GM21447 (cell line): ENCODE data around the gene NUDC.
A peak's percentile ranks its signal among the peaks of the same experiment; 100 is the strongest.
"Not testable (repeated sequence)": the region's sequence is repeated elsewhere in the genome, so short reads cannot be mapped to it uniquely, and the experiment has no call there.

Source experiments
- ATAC-seq: cut with Tn5 transposase; IDR thresholded peaks from one replicate; pipeline ENCODE4 v1.9.1; 2021; ENCODE audit not compliant: unreplicated experiment

Gene NUDC

GRCh38 chr1:26921540-26922430 lies at the start of gene NUDC:
Gene NUDC, plus strand, starts transcription at chr1:26921743. Its CDS starts 106 bp downstream, at chr1:26921849.
- ATAC-seq: peak; percentile 96

- not testable (repeated sequence) for ATAC-seq
Measured at GRCh38 chr1:26873097-26873496, 48.4 kb upstream of the NUDC start.

GRCh38 chr1:26874896-26875295 lies 46.6 kb upstream of the NUDC start:
- ATAC-seq: no peak

- ATAC-seq: no peak
Measured at GRCh38 chr1:26877326-26877725, 44.2 kb upstream of the NUDC start.

- ATAC-seq: no peak
Measured at GRCh38 chr1:26879793-26880192, 41.8 kb upstream of the NUDC start.

- ATAC-seq: not testable (repeated sequence)
Measured at GRCh38 chr1:26881611-26882010, 39.9 kb upstream of the NUDC start.

- ATAC-seq: no peak
Measured at GRCh38 chr1:26882696-26883463, 38.7 kb upstream of the NUDC start.

- no peak for ATAC-seq
Measured at GRCh38 chr1:26887125-26887524, 34.4 kb upstream of the NUDC start.

- ATAC-seq: no peak
Measured at GRCh38 chr1:26888231-26888630, 33.3 kb upstream of the NUDC start.

- peak; percentile 87 for ATAC-seq
Measured at GRCh38 chr1:26889551-26890466, 31.7 kb upstream of the NUDC start, which contains the start of gene GPN2. Gene GPN2, minus strand, starts transcription at chr1:26890283. Its CDS starts 187 bp downstream, at chr1:26890096.

- ATAC-seq: peak; percentile 17
Measured at GRCh38 chr1:26890467-26890796, 31.1 kb upstream of the NUDC start.

- ATAC-seq: no peak
Measured at GRCh38 chr1:26894263-26894662, 27.3 kb upstream of the NUDC start.

GRCh38 chr1:26897351-26897750 lies 24.2 kb upstream of the NUDC start:
- no peak for ATAC-seq

- peak; percentile 82 for ATAC-seq
Measured at GRCh38 chr1:26900001-26900814, 21.3 kb upstream of the NUDC start, which contains the start of gene GPATCH3. Gene GPATCH3, minus strand, starts transcription at chr1:26900467. Its CDS starts 25 bp downstream, at chr1:26900442.

GRCh38 chr1:26900815-26901511 lies 20.6 kb upstream of the NUDC start:
- no peak for ATAC-seq

GRCh38 chr1:26907071-26907917 lies 14.2 kb upstream of the NUDC start:
- ATAC-seq: no peak

GRCh38 chr1:26909951-26910342 lies 11.6 kb upstream of the NUDC start:
- ATAC-seq: no peak

- no peak for ATAC-seq
Measured at GRCh38 chr1:26910343-26911160, 11.0 kb upstream of the NUDC start.
